Neural cell (in vitro differentiated cells): ENCODE results near the gene CD247.

Source experiments
- CTCF ChIP-seq: fragments of 450-650 bp; IDR thresholded peaks from 2 replicates; pipeline ENCODE4 v1.5.1; 2014; ENCODE audit warnings: antibody characterized with exemption, mild to moderate bottlenecking, moderate library complexity; ENCODE audit not compliant: poor library complexity, severe bottlenecking
- EZH2 ChIP-seq: fragments of 200-600, 300-800 bp; shearing (Covaris generic), sonication (generic); IDR thresholded peaks from 2 replicates; pipeline ENCODE4 v1.6.1; 2014; ENCODE audit warnings: antibody characterized with exemption, low read length, borderline replicate concordance, mild to moderate bottlenecking; ENCODE audit not compliant: insufficient read depth, poor library complexity, severe bottlenecking
- MXI1 ChIP-seq: fragments of 450-650 bp; conservative IDR thresholded peaks from 2 replicates; pipeline ENCODE4 v1.6.1; 2014; ENCODE audit warnings: antibody characterized with exemption, mild to moderate bottlenecking; ENCODE audit not compliant: poor library complexity, severe bottlenecking
- POLR2AphosphoS5 ChIP-seq: IDR thresholded peaks from 2 replicates; pipeline ENCODE4 v1.6.1; 2012
- RAD21 ChIP-seq: fragments of 450-650 bp; conservative IDR thresholded peaks from 2 replicates; pipeline ENCODE4 v1.6.1; 2014; ENCODE audit warnings: antibody characterized with exemption, mild to moderate bottlenecking, moderate library complexity
- REST ChIP-seq: IDR thresholded peaks from 2 replicates; pipeline ENCODE4 v1.6.1; 2012; ENCODE audit warnings: borderline replicate concordance
- SMC3 ChIP-seq: fragments of 450-650 bp; conservative IDR thresholded peaks from 2 replicates; pipeline ENCODE4 v1.6.1; 2014; ENCODE audit warnings: antibody characterized with exemption, mild to moderate bottlenecking, moderate library complexity; ENCODE audit not compliant: poor library complexity
- TAF1 ChIP-seq: IDR thresholded peaks from 2 replicates; pipeline ENCODE4 v1.6.1; 2012; ENCODE audit warnings: low read depth

DNA sequence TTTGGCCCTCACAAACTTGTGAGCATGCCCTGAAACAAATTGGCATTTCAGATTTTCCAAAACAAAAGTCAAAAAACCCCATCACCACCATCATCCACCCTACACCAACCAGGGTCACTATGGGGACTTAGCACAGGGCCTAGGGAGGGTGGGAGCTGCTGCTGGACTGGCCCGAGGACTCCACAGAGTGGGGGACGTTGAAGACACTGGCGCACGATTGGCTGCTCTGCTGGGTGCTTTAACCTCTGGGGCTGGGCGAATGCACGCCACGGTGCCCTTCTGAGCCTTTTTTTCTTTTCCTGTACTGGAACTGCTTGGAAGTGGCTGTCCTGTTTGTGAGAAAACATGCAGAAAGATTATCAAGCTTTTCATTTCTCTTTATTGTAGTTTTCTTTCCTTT, 92.8 kb downstream of the CD247 start:
- TF ChIP-seq EZH2 (no peak), CTCF (no peak), RAD21 (no peak), REST (no peak), MXI1 (no peak), TAF1 (no peak), SMC3 (no peak), POLR2AphosphoS5 (no peak)
